ENCODE measurements around the gene FBL.

DNA sequence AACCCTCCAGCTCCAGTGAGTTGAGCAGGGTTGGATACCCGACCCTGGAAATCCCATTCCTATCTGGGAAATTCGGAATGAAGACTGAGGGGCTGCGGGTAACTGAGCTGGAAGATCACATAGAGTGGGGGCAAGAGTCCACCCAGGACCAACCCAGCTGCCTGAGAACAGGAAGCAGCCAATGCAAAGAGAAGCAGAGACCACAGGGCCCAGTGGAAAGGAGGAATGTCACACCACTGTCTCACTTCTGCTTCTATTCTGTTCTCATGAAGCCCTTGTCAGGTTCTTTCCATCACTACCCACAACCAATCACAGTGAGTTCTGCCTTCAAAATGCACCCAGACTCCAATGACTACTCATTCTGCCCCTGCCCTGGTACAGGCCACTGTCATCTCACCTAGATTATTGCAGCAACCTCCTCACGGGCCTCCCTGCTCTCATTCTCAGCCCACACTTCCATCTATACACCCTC, 27.5 kb downstream of the FBL start:
- TF ChIP-seq, protein P1, sequence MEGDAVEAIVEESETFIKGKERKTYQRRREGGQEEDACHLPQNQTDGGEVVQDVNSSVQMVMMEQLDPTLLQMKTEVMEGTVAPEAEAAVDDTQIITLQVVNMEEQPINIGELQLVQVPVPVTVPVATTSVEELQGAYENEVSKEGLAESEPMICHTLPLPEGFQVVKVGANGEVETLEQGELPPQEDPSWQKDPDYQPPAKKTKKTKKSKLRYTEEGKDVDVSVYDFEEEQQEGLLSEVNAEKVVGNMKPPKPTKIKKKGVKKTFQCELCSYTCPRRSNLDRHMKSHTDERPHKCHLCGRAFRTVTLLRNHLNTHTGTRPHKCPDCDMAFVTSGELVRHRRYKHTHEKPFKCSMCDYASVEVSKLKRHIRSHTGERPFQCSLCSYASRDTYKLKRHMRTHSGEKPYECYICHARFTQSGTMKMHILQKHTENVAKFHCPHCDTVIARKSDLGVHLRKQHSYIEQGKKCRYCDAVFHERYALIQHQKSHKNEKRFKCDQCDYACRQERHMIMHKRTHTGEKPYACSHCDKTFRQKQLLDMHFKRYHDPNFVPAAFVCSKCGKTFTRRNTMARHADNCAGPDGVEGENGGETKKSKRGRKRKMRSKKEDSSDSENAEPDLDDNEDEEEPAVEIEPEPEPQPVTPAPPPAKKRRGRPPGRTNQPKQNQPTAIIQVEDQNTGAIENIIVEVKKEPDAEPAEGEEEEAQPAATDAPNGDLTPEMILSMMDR (conservative IDR thresholded peaks at IDR 0.05; ENCODE audit: low read depth, low read length) = no peak
- no peak for TF ChIP-seq EZH2phosphoT487 (IDR thresholded peaks at IDR 0.05; ENCODE audit: borderline replicate concordance, low read length)

All from PC-3 (cell line).